GM18502 (cell line): Measurements from ENCODE around the gene COBL.

ENCODE experiments used
- ATAC-seq: cut with Tn5 transposase; IDR thresholded peaks from one replicate; pipeline ENCODE4 v1.9.1; 2021; ENCODE audit warnings: mild to moderate bottlenecking; ENCODE audit not compliant: unreplicated experiment, poor library complexity

Gene COBL

DNA sequence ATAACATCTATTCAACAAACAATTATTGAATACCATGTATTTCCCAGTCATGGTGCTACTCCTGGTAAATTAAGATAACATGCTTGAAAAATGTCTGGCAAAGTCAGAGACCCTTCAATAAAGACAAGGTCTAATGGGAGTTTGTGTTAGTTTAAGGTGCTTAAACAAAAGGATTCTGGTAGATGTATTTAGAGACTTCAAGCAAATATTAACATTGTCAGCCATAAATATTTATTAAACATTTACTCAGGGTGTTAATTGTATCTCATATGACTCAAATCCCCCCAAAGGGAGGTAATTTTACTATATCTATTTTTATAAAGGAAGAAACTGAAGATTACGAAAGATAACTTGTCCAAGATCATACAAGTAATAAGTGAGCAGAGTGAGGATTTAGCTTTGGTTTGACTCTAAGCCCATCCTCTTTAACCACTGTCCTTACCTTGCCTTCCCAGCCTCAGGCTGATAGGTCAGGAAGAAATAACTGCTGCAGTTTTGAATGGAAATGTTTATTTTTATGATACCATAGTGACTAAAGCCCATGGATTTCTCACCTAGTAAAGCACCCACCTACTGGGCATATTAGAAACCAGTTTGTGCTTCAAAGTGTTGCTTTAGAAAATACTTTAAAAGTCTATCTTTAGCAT, 215.4 kb downstream of the COBL start:
- no peak for ATAC-seq

DNA sequence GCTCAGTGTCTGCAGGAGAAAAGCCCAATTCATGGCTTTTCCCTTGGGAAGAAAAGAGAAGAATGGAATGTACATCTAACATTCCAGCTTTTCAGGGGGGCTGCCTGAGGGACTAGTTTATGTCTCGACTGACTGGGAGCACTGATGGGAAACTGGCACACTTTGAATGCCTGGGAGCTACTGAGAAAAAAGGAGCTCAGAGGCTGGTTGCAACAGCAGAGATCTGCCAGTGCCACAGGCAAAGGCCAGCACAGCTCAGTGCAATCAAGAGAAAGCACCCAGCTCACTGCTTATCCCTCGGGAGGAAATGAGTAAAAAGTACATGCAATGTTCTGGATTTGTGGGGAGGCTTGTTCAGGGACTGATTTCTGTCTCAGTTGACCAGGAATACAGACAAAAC, 226.2 kb downstream of the COBL start:
- ATAC-seq: no peak

- ATAC-seq: no peak
These were observed 231.4 kb downstream of the COBL start for GRCh38 chr7:51085034-51085692.

DNA sequence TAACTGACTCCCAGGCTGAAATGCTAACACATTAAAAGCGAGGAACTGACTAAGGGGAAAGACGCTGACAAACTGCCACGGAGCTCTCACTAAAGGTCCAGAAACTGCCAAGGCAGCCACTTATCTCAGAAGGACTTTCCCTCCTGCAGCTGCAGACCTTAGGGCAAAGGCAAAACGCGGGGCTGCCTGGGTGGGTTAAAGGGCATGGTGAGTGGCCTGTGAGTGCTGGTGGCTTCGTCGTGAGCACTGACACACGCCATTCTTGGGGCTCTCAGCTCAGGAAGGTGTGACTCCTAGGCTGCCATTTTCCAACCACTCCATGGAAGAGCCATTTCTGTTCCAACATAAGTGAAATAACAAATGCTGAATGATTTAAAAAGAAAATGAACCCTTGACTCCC, 232.5 kb downstream of the COBL start:
- no peak for ATAC-seq

GRCh38 chr7:51082940-51083533, 233.6 kb downstream of the COBL start:
- no peak for ATAC-seq

- no peak for ATAC-seq
These were observed 234.3 kb downstream of the COBL start for GRCh38 chr7:51082096-51082840.

- ATAC-seq: no peak
These were observed 235.2 kb downstream of the COBL start for GRCh38 chr7:51081270-51081890.

DNA sequence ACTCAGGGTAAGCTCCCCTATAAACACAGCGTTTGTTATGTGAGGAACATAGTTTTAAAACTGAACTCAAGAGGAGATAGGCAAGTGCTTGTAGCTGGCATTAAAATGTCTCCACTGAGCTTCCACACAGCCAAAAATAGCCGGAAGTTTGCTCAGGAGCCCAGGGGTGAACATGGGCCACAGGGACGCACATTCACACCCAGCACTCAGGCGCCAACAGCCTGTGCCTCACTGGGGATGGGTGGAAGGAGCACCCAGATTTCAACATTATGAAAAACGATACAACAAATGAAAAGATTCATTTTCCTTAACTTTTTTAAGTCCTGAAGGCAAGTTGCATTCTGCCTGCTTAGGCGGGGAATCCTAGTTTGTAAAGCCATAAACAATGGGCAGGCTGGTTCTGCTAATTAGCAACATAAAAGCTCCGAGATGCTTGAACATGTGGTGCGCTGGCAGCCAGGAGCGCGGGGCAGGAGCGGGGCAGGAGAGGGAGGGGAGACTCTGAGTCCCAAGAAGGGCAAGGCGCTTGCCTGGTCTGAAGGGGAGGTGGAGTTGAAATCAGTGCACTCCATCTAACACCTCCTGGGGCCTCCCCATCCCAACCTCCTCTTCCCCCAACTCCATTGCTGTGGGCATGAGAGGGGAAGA, 235.9 kb downstream of the COBL start:
- ATAC-seq: no peak

DNA sequence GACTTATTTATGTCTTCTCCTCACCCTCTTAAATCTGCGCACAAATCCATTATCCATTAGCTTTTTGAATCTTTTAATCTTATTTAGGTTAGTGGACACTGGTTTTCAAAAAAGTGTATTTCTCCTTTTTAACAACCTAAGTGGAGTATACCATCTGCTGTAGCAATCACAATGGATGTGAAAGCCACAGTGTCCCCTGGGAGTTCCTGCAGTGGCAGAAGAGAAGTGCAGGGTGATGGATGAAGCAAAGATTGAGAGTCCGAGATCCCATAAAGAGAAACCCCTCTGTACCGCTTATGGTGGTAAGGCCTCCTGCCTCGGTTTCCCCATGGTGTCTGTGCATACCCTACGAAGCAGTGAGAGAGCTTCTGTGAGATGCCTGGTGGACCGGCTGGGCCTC, 236.4 kb downstream of the COBL start:
- no peak for ATAC-seq

- ATAC-seq: no peak
These were observed 237.1 kb downstream of the COBL start for GRCh38 chr7:51079494-51079893.

GRCh38 chr7:51078653-51079052, 238.0 kb downstream of the COBL start:
- ATAC-seq: no peak

DNA sequence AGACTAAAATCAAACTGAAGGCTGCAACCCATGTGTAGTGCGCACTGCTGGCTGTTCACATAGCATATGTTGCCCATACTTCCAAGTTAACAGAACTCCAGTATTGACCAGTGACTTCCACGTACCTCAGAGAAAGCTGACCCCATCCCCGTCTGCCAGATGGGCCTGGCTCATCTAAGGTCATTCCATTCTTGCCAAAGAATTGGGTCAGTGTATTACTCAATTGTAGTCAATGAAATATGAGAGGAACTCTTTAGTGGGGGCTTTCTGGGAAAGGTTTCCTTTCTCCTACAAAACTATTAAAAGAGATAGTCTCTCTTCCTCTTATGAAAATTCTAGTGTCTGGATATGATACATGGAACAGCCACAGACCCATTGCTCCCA, 238.6 kb downstream of the COBL start:
- no peak for ATAC-seq

GRCh38 chr7:51077316-51077986, 239.2 kb downstream of the COBL start:
- no peak for ATAC-seq

DNA sequence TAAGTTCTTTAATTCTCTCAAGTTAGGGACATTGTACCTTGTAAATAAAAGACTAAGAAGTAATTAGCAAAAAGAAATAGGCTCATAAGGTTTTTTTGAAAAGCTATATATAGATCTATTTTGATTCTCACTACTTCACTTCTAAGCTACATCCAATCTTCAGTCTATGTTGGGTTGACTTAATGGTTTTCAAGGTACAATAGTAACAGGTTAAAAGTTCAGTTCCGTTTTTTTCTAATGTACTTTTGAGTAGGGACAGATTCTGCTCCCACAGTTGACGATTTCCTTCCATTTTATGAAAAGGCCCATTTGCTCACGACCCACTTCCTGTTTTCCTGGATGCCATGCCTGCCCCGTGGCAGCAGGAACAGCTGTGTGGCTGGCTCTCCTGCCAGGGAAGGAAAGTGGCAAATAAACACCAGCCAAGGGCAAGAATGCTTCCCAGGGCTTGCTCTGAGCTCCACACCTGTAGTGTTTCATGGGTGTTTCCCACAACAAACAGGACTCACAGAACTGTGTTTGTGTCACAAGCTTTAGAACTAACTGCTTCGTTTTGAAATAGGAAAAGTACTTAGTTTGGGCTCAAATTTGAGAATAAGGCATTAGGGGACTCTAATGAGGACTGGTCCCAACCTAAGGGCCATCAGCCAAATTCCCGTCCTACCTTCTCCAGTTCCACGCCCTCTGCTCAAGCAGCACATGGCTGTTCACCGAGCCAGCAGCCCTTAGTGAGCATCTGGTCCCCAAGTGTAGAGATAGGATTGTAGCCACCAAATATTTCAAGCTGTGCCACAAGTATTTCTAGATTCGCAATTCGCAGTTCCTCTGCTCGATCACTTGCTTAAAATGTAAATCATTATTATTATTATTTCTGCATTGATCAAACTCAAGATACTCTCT, 240.7 kb downstream of the COBL start:
- ATAC-seq: no peak

- ATAC-seq: no peak
These were observed 243.4 kb downstream of the COBL start for GRCh38 chr7:51073171-51073570.

- no peak for ATAC-seq
These were observed 244.3 kb downstream of the COBL start for GRCh38 chr7:51072281-51072680.

GRCh38 chr7:51071427-51071826, 245.2 kb downstream of the COBL start:
- no peak for ATAC-seq

GRCh38 chr7:51070151-51070550, 246.5 kb downstream of the COBL start:
- no peak for ATAC-seq
